ENCODE measurements around the gene RITA1.

GRCh38 chr12:113159937-113160336 lies 25.6 kb upstream of the RITA1 start:
- TF ChIP-seq, protein P1, sequence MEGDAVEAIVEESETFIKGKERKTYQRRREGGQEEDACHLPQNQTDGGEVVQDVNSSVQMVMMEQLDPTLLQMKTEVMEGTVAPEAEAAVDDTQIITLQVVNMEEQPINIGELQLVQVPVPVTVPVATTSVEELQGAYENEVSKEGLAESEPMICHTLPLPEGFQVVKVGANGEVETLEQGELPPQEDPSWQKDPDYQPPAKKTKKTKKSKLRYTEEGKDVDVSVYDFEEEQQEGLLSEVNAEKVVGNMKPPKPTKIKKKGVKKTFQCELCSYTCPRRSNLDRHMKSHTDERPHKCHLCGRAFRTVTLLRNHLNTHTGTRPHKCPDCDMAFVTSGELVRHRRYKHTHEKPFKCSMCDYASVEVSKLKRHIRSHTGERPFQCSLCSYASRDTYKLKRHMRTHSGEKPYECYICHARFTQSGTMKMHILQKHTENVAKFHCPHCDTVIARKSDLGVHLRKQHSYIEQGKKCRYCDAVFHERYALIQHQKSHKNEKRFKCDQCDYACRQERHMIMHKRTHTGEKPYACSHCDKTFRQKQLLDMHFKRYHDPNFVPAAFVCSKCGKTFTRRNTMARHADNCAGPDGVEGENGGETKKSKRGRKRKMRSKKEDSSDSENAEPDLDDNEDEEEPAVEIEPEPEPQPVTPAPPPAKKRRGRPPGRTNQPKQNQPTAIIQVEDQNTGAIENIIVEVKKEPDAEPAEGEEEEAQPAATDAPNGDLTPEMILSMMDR (conservative IDR thresholded peaks at IDR 0.05; ENCODE audit: low read depth in 2 of 2) = no peak
- TF ChIP-seq CREB1 (CRISPR knock-in tag; IDR thresholded peaks at IDR 0.05; ENCODE audit: low read depth) (no peak), EZH2 (IDR thresholded peaks at IDR 0.05; ENCODE audit: low read depth, unreplicated experiment) (no peak), STAT1 (IDR thresholded peaks at IDR 0.05; ENCODE audit: unreplicated experiment) (no peak), EZH2phosphoT487 (IDR thresholded peaks at IDR 0.05; ENCODE audit: unreplicated experiment) (no peak), POLR2AphosphoS5 (IDR thresholded peaks at IDR 0.05; ENCODE audit: low read depth) (no peak), ZNF331 (CRISPR knock-in tag; IDR thresholded peaks at IDR 0.05; ENCODE audit: low read depth) (no peak)
- TF ChIP-seq, protein P2, sequence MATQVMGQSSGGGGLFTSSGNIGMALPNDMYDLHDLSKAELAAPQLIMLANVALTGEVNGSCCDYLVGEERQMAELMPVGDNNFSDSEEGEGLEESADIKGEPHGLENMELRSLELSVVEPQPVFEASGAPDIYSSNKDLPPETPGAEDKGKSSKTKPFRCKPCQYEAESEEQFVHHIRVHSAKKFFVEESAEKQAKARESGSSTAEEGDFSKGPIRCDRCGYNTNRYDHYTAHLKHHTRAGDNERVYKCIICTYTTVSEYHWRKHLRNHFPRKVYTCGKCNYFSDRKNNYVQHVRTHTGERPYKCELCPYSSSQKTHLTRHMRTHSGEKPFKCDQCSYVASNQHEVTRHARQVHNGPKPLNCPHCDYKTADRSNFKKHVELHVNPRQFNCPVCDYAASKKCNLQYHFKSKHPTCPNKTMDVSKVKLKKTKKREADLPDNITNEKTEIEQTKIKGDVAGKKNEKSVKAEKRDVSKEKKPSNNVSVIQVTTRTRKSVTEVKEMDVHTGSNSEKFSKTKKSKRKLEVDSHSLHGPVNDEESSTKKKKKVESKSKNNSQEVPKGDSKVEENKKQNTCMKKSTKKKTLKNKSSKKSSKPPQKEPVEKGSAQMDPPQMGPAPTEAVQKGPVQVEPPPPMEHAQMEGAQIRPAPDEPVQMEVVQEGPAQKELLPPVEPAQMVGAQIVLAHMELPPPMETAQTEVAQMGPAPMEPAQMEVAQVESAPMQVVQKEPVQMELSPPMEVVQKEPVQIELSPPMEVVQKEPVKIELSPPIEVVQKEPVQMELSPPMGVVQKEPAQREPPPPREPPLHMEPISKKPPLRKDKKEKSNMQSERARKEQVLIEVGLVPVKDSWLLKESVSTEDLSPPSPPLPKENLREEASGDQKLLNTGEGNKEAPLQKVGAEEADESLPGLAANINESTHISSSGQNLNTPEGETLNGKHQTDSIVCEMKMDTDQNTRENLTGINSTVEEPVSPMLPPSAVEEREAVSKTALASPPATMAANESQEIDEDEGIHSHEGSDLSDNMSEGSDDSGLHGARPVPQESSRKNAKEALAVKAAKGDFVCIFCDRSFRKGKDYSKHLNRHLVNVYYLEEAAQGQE (IDR thresholded peaks at IDR 0.05; ENCODE audit: unreplicated experiment) = no peak
- TF ChIP-seq, protein P3, sequence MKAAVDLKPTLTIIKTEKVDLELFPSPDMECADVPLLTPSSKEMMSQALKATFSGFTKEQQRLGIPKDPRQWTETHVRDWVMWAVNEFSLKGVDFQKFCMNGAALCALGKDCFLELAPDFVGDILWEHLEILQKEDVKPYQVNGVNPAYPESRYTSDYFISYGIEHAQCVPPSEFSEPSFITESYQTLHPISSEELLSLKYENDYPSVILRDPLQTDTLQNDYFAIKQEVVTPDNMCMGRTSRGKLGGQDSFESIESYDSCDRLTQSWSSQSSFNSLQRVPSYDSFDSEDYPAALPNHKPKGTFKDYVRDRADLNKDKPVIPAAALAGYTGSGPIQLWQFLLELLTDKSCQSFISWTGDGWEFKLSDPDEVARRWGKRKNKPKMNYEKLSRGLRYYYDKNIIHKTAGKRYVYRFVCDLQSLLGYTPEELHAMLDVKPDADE (IDR thresholded peaks at IDR 0.05) = no peak
